ENCODE measurements around the gene DMBT1. TPM values are rescaled to one million over a fixed set of nuclear protein-coding genes. Genes with fewer than 3 reads are reported as not detected.

Gene DMBT1
- total RNA-seq, 2 experiments from 2014 or later, result not detected

- Mint-ChIP-seq H3K27me3 (peaks cover 46% of the 10 kb centered on the region), H3K27ac (no peak overlapping the region), H3K9me3 (no peaks in the 10 kb centered on the region), H3K4me1 (ENCODE audit: low read depth) (no peaks in the 10 kb centered on the region), H3K36me3 (ENCODE audit: low read depth) (no peaks in the 10 kb centered on the region), H3K4me3 (no peak overlapping the region)
- Histone ChIP-seq H3K27ac (ENCODE audit: low read depth in 1 of 2, low read length in 2 of 2) (no peak overlapping the region), H3K4me3 (ENCODE audit: low read length) (no peak overlapping the region), H3K27me3 (ENCODE audit: control insufficient read depth in 1 of 2, insufficient read depth in 2 of 2, low read length in 2 of 2) (peaks cover 1 to 4% of the 10 kb centered on the region in 2 experiments), H3K9me3 (ENCODE audit: control insufficient read depth in 1 of 2, insufficient read depth in 1 of 2, low read length in 2 of 2) (peaks cover 0 to 3% of the 10 kb centered on the region in 2 experiments), H3K36me3 (ENCODE audit: insufficient read depth, low read length) (no peaks in the 10 kb centered on the region), H3K4me1 (ENCODE audit: insufficient read depth, low read length) (no peaks in the 10 kb centered on the region)
- ChIA-PET CTCF (no interaction called here), POLR2A (no interaction called here)
- TF ChIP-seq CTCF (IDR thresholded peaks at IDR 0.05), result no peak
- ATAC-seq (ENCODE audit: poor library complexity) (no peak), DNase-seq (no peak)
- intact Hi-C loops (cut with DNase I, micrococcal nuclease), result no loop called here
These were observed 112.1 kb downstream of the DMBT1 start for GRCh38 chr10:122672655-122673054.

DNA sequence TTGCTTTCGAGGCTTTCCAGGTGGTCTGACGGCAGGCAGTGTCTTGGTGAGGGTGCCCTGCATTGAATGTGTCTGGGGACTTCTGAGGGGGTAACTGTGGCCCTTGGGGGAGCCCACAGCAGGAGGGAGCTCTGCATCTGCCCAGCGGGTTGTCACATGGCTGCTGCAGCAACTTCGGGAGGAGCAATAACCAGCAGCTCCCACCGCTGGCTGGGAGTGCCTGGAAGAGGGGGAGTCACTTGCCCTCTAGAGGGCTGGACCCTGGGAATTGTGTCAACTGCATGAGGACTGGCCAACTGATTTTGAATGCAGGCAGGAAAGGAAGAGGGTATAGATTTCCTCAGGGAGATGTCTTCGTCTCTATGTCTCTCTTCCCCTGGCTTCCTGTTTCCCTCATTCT is 112.7 kb downstream of the DMBT1 start:
- DNase-seq (no peak), ATAC-seq (ENCODE audit: poor library complexity) (no peak)
- peaks cover 0 to 3% of the 10 kb centered on the region in 2 experiments for H3K9me3 ChIP-seq (ENCODE audit: control insufficient read depth in 1 of 2, insufficient read depth in 1 of 2, low read length in 2 of 2)
- no peaks in the 10 kb centered on the region for H3K4me1 ChIP-seq (ENCODE audit: insufficient read depth, low read length)
- no peaks in the 10 kb centered on the region for H3K4me1 Mint-ChIP-seq (ENCODE audit: low read depth)
- no peak overlapping the region for H3K27ac Mint-ChIP-seq
- H3K9me3 Mint-ChIP-seq, result no peaks in the 10 kb centered on the region
- ChIA-PET POLR2A (no interaction called here), CTCF (no interaction called here)
- no peak overlapping the region for H3K4me3 ChIP-seq (ENCODE audit: low read length)
- no peak for TF ChIP-seq CTCF (IDR thresholded peaks at IDR 0.05)
- H3K36me3 Mint-ChIP-seq (ENCODE audit: low read depth), result no peaks in the 10 kb centered on the region
- no peak overlapping the region for H3K4me3 Mint-ChIP-seq
- peaks cover 7 to 9% of the 10 kb centered on the region in 2 experiments for H3K27me3 ChIP-seq (ENCODE audit: control insufficient read depth in 1 of 2, insufficient read depth in 2 of 2, low read length in 2 of 2)
- H3K27me3 Mint-ChIP-seq, result peaks cover 44% of the 10 kb centered on the region
- no peaks in the 10 kb centered on the region for H3K36me3 ChIP-seq (ENCODE audit: insufficient read depth, low read length)
- intact Hi-C loops (cut with DNase I, micrococcal nuclease), result no loop called here
- no peak overlapping the region for H3K27ac ChIP-seq (ENCODE audit: low read depth in 1 of 2, low read length in 2 of 2)

DNA sequence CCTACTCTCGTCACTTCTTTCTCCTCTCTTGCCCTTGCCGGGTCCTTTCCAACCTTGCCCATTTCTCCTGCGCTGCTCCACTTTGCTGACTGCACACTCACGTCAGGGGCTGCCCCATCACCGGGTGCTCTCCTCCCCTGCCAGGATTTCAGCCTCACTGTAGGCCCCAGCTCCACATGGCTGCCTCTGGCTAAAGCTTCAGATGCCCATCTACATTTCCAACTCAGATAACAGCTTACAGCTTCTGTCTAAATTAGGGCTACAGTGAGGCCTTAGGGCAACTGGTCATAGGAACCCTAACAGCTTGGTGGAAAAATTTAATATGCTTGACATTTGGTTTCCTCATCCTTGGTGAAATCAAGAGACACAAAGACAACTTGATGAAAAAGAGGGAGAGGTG is 113.2 kb downstream of the DMBT1 start:
- Mint-ChIP-seq H3K9me3 (no peaks in the 10 kb centered on the region), H3K27me3 (peaks cover 47% of the 10 kb centered on the region), H3K4me1 (ENCODE audit: low read depth) (no peaks in the 10 kb centered on the region), H3K4me3 (no peak overlapping the region), H3K27ac (no peak overlapping the region), H3K36me3 (ENCODE audit: low read depth) (no peaks in the 10 kb centered on the region)
- Histone ChIP-seq H3K36me3 (ENCODE audit: insufficient read depth, low read length) (no peaks in the 10 kb centered on the region), H3K4me1 (ENCODE audit: insufficient read depth, low read length) (no peaks in the 10 kb centered on the region), H3K27ac (ENCODE audit: low read depth in 1 of 2, low read length in 2 of 2) (no peak overlapping the region), H3K4me3 (ENCODE audit: low read length) (no peak overlapping the region), H3K27me3 (ENCODE audit: control insufficient read depth in 1 of 2, insufficient read depth in 2 of 2, low read length in 2 of 2) (peaks cover 10 to 12% of the 10 kb centered on the region in 2 experiments), H3K9me3 (ENCODE audit: control insufficient read depth in 1 of 2, insufficient read depth in 1 of 2, low read length in 2 of 2) (peaks cover 0 to 3% of the 10 kb centered on the region in 2 experiments)
- DNase-seq, result no peak
- intact Hi-C loops (cut with DNase I, micrococcal nuclease), result no loop called here
- ChIA-PET CTCF (no interaction called here), POLR2A (no interaction called here)
- TF ChIP-seq CTCF (IDR thresholded peaks at IDR 0.05), result no peak
- no peak for ATAC-seq (ENCODE audit: poor library complexity)

All from CD4-positive, alpha-beta T cell (primary cell).